ENCODE data around the gene PARN. TPM values are rescaled to one million over a fixed set of nuclear protein-coding genes. Genes with fewer than 3 reads are reported as not detected.

PARN gene
- total RNA-seq, 4 donors from 2014 or later, result 69.8 to 214 (median 120) TPM

DNA sequence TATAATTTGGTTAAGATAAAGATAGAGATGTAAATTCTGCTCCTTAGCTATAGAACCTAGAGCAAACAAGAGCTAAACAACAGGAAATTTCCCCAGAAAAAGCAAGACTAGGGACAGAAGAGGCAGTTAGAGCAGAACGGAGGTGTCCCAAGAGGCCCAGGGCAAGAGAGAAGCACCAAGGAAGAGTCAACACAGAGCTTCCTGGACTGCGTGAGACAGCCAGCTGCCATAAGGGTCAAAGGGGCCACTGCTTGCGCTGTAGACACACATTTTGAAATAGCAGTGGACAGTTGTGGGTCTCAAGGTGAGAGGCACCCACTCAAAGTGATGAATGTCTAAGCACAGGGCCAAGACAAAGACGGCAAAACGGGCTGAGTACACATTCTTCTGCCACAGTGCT, 156.6 kb downstream of the PARN start:
- 93 to 94% methylated on average over 5 of the region's 5 CpGs for WGBS, 2 donors
- Histone ChIP-seq H3K27me3 (no peaks in the 10 kb centered on the region), H3K9me3 (no peaks in the 10 kb centered on the region), H3K27ac (no peak overlapping the region), H3K4me3 (replicated peaks in 1 of 3) (no peak overlapping the region), H3K36me3 (no peaks in the 10 kb centered on the region), H3K4me1 (no peaks in the 10 kb centered on the region)
- DNase-seq, result no peak
- intact Hi-C loops (cut with DNase I), result no loop called here
- TF ChIP-seq POLR2A (IDR thresholded peaks at IDR 0.05), result no peak
- TF ChIP-seq, protein P1, sequence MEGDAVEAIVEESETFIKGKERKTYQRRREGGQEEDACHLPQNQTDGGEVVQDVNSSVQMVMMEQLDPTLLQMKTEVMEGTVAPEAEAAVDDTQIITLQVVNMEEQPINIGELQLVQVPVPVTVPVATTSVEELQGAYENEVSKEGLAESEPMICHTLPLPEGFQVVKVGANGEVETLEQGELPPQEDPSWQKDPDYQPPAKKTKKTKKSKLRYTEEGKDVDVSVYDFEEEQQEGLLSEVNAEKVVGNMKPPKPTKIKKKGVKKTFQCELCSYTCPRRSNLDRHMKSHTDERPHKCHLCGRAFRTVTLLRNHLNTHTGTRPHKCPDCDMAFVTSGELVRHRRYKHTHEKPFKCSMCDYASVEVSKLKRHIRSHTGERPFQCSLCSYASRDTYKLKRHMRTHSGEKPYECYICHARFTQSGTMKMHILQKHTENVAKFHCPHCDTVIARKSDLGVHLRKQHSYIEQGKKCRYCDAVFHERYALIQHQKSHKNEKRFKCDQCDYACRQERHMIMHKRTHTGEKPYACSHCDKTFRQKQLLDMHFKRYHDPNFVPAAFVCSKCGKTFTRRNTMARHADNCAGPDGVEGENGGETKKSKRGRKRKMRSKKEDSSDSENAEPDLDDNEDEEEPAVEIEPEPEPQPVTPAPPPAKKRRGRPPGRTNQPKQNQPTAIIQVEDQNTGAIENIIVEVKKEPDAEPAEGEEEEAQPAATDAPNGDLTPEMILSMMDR (IDR thresholded peaks at IDR 0.05), result no peak

DNA sequence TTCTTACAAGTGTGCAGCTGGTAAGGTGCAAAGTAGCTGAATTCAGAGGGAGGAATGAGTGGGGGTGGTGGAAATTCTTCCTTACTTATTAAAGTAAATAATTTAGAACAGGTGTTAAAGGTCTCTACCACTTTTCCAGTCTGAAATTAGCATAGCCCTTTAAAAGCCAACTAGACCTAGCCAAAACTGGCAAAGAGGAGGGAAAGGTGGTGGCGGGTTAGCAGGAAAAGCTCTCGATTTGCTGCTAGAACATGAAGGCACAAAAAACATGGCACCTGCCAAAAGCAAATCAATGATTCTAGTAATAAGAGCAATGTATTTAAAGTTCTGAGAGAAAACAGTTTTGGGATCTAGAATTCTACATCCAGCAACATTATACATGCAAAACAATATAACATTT, 157.7 kb downstream of the PARN start:
- TF ChIP-seq POLR2A (IDR thresholded peaks at IDR 0.05), result no peak
- TF ChIP-seq, protein P1 (IDR thresholded peaks at IDR 0.05), result no peak
- Histone ChIP-seq H3K9me3 (no peaks in the 10 kb centered on the region), H3K27ac (no peak overlapping the region), H3K27me3 (no peaks in the 10 kb centered on the region), H3K36me3 (no peaks in the 10 kb centered on the region), H3K4me3 (replicated peaks in 1 of 3) (no peak overlapping the region), H3K4me1 (no peaks in the 10 kb centered on the region)
- DNase-seq, result no peak
- intact Hi-C loops (cut with DNase I), result no loop called here
- WGBS, 2 donors, result 93 to 96% methylated on average over 2 of the region's 2 CpGs

DNA sequence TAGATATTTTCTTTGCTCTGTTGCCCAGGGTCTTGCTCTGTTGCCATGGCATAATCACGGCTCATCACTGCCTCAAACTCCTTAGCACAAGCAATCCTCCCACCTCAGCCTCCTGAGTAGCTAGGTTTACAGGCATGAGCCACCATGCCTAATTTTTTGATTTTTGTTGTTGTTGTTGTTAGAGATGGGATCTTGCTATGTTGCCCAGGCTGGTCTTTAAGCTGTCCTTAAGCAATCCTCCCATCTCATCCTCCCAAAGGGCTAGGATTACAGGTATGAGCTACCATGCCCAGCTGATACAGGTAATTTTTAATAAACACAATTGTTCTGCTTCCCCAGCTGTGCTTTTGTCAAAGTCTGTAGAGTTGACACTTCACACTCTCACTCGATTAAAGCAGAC, 159.3 kb downstream of the PARN start:
- H3K4me3 ChIP-seq (replicated peaks in 1 of 3), result no peak overlapping the region
- H3K4me1 ChIP-seq, result no peaks in the 10 kb centered on the region
- DNase-seq, result no peak
- no peaks in the 10 kb centered on the region for H3K9me3 ChIP-seq
- WGBS, 2 donors, result 92 to 96% methylated on average over 2 of the region's 2 CpGs
- intact Hi-C loops (cut with DNase I), result no loop called here
- H3K27ac ChIP-seq, result no peak overlapping the region
- no peaks in the 10 kb centered on the region for H3K36me3 ChIP-seq
- no peaks in the 10 kb centered on the region for H3K27me3 ChIP-seq
- no peak for TF ChIP-seq POLR2A (IDR thresholded peaks at IDR 0.05)
- TF ChIP-seq, protein P1 (IDR thresholded peaks at IDR 0.05), result no peak

DNA sequence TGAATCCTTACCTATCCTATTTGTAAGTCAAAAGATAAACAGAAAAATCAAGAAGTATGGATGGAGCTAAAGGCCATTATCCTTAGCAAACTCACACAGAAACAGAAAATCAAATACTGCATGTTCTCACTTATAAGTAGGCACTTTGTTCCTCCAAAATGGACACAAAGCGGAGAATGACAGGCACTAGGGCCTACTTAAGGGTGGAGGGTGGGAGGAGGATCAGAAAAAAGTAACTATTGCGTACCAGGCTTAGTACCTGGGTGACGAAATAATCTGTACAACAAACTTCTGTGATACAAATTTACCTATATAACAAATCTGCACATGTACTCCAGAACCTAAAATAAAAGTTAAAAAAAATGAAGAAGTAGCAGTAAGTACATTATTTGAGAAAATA, 164.3 kb downstream of the PARN start:
- 96 to 97% methylated on average over 3 of the region's 3 CpGs for WGBS, 2 donors
- intact Hi-C loops (cut with DNase I), result no loop called here
- no peak for DNase-seq
- Histone ChIP-seq H3K27ac (no peak overlapping the region), H3K4me3 (replicated peaks in 1 of 3) (no peak overlapping the region), H3K4me1 (no peaks in the 10 kb centered on the region), H3K9me3 (no peaks in the 10 kb centered on the region), H3K36me3 (no peaks in the 10 kb centered on the region), H3K27me3 (no peaks in the 10 kb centered on the region)
- TF ChIP-seq, protein P1 (IDR thresholded peaks at IDR 0.05), result no peak

DNA sequence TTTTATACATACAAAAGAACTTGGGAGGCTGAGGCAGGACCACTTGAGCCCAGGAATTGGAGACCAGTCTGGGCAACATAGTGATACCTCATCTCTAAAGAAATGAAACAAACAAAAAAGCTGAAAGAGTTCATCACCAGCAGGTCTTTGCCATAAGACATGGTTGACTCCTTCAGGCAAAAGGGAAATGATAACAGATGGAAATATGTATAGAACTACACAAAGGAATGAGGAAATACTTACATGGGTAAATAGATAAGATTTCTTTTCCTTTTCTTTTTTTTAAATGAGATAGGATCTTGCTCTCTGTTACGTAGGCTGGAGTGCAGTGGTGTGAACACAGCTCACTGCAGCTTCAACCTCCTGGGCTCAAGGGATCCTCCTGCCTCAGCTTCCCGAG, 165.3 kb downstream of the PARN start:
- Histone ChIP-seq H3K4me3 (replicated peaks in 1 of 3) (no peak overlapping the region), H3K27ac (no peak overlapping the region), H3K4me1 (no peaks in the 10 kb centered on the region), H3K27me3 (no peaks in the 10 kb centered on the region), H3K36me3 (no peaks in the 10 kb centered on the region), H3K9me3 (no peaks in the 10 kb centered on the region)
- TF ChIP-seq POLR2A (IDR thresholded peaks at IDR 0.05), result no peak
- TF ChIP-seq, protein P1 (IDR thresholded peaks at IDR 0.05), result no peak
- DNase-seq, result no peak
- intact Hi-C loops (cut with DNase I), result no loop called here
- WGBS, 2 donors, result 100% methylated on average over 2 of the region's 2 CpGs

Measured in thyroid gland (tissue), 4 donors.